Measurements from ENCODE around the gene STAT5B.
"Not testable (repeated sequence)": the region's sequence is repeated elsewhere in the genome, so short reads cannot be mapped to it uniquely, and the experiment has no call there.

The STAT5B gene

DNA sequence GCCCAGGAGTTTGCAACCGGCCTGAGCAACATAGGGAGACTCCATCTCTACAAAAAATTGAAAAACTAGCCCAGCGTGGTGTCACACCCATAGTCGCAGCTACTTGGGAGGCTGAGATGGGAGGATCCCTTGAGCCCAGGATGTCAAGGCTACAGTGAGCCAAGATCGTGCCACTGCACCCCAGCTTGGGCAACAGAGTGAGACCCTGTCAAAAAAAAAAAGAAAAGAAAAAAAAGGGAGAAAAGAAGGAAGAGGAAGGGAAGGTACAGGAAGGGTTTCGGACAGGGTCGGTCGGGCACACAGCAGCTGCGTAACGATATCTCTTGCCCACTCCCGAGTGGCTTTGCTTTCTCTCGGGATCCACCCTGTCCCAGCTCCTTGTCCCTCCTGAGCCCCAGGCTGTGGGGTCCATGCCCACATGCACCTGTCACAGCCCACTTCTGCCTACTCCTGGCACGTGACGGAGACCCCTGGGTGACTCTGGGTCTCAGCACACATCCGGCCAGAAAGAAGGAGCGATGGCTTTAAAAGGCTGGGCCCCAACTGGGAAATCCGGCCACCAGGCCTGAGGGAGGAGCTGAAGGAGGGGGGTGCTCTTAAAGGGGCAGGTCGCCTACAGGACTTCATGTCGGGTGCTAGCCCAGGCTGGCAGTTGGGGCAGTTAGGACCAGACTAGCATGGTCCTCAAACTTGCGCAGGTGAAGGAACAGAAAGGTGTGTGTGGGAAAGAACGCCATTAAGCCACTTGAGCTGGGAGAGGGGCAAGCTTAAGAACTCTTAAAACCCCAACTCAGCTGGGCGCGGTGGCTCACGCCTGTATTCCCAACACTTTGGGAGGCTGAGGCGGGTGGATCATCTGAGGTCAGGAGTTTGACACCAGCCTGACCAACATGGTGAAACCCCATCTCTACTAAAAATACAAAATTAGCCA, 82.0 kb downstream of the STAT5B start, which contains the start of gene GHDC:
Gene GHDC, minus strand, starts transcription at position 526 of the 931 bp plus-strand sequence. CDS start 913 bp downstream, outside the sequence.
- peak; percentile 66 to 72 for DNase-seq (ENCODE audit: low read depth in 2 of 2)

DNA sequence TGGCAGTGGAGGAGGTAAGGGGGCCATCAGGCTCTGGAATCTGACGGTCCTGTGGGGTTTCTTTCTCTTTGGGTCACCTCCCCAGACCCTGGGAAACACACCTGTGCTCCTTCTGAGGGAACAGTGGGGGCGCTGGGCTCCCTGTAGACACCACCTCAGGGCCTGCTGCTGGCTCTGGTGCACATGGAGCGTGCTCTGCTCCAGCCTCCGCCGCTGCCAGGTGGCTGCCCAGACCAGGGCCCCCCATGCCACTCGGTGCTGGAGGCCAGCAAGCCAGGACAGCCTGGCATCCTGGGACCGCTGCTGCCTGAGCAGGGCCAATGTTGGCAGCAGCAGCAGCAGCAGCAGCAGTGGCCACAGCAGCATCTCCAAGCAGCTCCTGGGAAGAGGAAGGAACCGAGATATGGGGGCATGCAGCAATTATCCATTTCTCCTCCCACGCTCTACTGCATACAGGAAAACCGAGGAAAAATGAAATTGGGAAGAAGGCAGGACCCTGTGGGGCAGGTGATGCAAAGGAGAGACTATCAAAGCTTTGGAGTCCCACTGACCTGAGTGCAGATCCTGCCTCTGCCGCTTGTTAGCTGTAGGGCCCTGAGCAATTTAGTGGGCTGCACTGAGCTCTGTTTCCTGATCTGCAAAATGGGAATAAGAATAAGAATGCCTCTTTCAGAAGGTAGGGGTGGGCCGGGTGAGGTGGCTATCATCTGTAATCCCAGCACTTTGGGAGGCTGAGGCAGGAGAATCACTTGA, 82.8 kb downstream of the STAT5B start:
- no peak for DNase-seq (ENCODE audit: low read depth in 2 of 2)

- DNase-seq (ENCODE audit: low read depth in 2 of 2), result no peak
Measured at GRCh38 chr17:42192189-42193126, 83.7 kb downstream of the STAT5B start.

GRCh38 chr17:42191275-42191608, 84.9 kb downstream of the STAT5B start:
- no peak for DNase-seq (ENCODE audit: low read depth in 2 of 2)

DNA sequence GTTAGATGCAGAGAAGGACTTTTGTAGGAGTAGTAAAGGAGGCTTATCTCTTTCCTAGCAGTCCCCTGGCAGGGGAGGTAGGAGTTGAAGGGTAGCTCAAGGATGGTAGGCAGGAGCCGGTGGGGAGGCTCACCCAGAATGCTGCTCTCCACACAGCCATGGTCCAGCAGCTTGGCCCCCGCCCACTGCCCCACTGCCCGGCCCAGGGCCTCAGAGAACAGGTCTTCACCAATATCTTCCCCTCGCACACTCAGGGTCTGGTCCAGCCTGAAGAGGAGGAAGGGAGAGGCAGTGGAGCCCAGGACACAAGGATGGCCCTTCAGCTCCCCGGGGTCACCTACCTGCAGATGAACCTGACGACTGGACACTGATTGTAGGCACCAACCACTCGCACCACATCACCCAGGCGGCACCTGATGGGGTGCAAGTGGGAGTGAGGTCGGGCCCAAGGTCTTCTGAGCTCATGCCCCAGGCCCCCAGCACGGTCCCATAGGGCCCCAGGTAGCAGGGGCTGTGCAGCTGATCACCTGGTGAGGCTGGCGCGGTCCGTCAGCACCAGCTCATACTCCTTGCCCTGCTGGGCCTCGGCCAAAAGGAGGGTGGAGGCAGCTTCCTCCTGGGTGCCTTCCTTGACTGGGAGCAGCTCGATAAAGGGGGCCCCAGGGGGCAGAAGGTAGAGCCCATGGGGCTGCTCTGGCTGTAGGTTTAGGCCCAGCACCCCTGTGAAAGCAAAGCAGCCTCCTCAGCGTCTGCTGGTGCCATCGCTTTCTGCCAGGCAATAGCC, 85.5 kb downstream of the STAT5B start:
- DNase-seq (ENCODE audit: low read depth in 2 of 2), result no peak

- DNase-seq (ENCODE audit: low read depth in 2 of 2), result no peak
Measured at GRCh38 chr17:42189651-42189965, 86.6 kb downstream of the STAT5B start.

DNA sequence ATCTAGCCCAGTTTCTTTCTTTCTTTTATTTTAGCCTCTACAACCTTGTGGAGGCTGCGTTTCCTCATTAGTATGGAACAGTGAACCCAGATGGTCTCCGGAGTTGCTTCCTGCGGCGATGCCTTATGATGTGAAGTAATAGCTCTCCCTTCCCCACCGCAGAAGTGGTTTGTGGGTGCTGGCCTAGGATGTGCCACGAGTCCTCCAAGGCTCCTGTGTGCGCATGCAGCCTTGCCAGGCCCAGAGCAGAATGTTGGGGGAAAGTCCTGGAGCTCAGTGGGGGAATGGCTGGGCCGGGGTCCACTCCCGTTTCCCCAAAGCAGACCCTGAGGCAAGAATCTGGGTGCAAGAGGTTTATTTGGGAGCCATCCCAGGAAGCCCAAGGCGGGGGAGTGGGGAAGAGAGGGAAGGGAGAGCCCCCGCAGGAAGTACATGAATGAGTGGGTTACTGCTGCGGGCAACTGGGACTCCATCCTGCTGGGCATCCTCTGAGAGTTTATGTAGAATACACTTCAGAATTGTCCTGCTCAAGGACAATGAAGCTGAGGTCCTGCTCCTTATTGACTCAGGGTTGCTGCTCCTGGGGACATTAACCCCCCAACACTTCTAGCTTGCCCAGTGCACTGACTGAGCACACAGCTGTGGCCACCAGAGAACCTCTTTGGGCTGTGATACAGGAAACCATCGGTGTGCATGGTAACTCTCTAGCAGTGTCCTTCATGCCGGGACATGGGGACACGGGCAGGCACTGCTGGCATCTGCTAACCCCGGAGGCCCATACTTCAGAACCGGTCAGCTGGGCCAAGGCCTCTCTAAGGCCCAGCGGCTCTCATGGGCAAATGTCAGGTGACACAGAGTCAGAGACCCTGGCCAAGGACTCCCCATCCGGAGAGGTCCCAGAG, 87.2 kb downstream of the STAT5B start:
- no peak for DNase-seq (ENCODE audit: low read depth in 2 of 2)

DNA sequence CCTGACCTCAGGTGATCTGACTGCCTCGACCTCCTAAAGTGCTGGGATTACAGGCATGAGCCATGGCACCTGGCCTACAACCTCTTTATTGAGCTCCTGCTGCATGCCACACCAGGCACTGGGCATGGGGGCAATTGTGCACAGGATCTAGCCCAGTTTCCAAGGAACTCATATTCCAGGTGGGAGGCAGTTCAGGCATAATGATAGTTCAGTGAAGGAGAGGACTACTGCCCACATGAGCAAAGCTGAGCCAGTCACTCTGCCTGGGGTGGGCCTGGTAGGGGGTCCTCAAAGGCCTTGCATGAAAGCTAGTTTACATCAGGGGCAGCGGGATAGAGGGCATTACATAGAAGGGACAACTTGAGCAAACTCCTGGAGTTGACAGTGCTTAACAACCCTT, 88.4 kb downstream of the STAT5B start:
- no peak for DNase-seq (ENCODE audit: low read depth in 2 of 2)

- DNase-seq (ENCODE audit: low read depth in 2 of 2), result not testable (repeated sequence)
Measured at GRCh38 chr17:42186191-42186590, 90.0 kb downstream of the STAT5B start.

GRCh38 chr17:42185621-42185930, 90.6 kb downstream of the STAT5B start:
- no peak for DNase-seq (ENCODE audit: low read depth in 2 of 2)

DNA sequence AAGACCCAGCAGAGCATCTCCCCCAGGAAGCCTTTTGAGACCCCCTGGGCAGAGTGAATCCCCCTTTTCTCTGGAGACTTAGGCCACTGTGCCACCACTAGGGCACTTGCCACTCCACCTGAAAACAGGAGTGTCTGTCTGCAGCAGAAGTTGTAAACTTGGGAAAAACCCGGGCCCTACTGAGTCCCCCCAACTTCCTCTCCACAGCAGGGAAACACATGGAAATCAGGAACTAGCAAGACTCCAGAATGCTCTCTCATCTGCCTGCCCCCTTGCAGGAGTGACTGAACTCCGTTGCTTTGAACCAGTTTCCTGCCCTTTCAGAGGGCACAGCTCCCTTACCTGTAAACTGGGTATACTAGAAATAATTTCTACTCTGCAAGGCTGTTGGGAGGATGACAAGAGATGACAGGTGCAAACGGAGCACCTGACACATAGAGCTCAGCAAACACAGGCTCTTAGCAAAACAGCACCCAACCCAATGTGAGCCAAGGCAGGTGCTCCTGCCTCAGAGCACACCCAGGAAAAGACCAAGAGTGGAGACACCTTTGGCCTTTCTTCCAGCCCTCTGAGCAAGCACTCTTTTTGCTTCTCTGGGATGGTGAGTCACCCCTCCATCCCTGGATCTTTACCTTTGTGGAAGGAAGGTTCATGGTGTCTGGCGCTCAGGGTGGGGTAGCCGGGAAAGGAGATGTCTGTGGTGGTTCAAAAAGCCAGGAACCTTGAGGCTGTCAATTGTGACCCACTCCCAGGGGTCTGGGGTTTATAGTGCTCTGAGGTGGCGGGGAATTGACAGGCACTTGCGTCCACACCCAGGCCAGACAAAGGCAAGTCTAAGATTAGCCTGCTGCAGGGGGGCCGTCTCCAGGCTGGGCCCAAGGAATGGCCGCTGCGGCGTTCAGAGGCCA, 91.2 kb downstream of the STAT5B start, which contains the start of gene HCRT:
Gene HCRT, minus strand, starts transcription at position 740 of the 908 bp plus-strand sequence. Its CDS starts 87 bp downstream, at position 653.
- DNase-seq (ENCODE audit: low read depth in 2 of 2), result no peak

- DNase-seq (ENCODE audit: low read depth in 2 of 2), result peak; percentile 59 to 70
Measured at GRCh38 chr17:42183741-42184711, 92.2 kb downstream of the STAT5B start.

DNA sequence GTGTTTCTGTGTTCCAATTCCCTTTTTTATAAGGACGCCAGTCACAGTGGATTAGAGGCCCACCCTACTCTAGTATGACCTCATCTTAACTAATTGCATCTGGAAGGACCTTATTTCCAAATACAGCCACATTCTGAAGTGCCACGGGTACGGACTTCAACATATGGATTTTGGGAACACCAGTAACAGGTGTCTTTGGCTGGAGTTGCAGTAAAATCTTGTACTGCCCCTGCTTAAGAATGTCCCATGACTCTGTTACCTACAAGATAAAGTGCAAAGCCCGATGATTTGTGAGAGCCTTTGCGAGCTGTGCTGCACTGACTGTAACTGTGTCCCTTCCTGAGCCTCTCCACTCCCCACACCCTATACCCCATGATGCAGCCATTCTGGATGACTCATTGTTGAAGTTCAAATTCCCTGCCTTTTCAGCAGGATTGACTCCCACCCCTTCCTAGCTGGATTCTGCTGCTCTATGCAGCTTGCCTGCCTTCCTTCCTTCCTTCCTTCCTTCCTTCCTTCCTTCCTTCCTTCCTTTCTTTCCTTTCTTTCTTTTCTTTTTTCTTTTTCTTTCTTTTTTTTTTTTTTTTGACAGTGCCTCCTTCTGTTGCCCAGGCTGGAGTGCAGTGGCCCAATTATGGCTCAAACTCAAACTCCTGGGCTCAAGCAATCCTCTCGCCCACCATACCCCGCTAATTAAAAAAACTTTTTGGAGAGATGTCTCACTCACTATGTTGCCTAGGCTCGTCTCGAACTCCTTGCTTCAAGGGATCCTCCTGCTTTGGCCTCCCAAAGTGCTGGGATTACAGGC, 93.1 kb downstream of the STAT5B start:
- DNase-seq (ENCODE audit: low read depth in 2 of 2), result no peak

- no peak for DNase-seq (ENCODE audit: low read depth in 2 of 2)
Measured at GRCh38 chr17:42181851-42182207, 94.4 kb downstream of the STAT5B start.

DNA sequence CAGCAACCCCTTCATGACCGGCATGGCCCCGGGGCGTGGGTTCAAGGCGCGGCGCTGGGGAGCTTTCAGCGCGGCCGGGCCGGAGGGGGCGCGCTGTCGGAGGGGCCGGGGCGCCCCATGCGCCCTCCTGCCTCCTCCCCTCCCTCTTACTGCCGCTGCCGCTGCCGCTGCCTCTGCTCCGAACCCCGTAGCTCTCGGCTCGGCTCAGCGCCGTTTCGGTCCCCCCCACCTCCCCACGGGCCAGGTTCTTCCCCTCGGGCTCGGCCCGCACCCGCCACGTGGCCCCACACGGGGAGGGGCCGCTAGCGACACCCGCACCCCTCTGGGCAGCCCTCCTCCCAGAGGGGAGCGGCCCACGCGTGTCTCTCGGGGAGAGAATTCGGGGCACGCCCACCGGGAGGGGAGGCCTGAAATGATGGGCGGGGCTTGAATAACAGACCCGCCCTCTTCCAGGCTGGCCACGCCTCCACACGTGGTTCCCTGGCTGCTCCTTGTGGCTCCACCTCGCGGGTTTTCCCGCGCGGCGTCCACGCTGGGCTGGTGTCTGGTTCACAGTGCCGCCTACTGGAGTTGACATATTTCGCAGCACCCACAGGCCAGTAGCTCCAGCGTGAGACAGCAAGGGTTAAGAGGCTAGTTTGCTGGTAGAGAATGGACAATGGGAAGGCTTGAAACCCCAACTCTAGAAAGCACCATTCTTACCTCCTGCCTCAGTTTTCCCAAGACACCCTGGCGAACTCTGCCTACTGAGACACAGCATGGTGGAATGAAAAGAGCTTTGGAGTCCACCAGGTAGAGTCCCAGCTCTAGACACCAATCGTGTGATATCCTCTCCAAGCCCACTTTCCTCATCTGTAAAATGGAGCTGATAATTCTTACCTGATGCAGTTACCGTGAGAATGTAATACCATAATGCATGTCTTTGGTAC, 95.0 kb downstream of the STAT5B start, which contains the start of gene KCNH4:
Gene KCNH4, minus strand, starts transcription at position 221 of the 929 bp plus-strand sequence. Its CDS starts 197 bp downstream, at position 24.
- peak; percentile 78 to 87 for DNase-seq (ENCODE audit: low read depth in 2 of 2)

Data from stimulated activated CD4-positive, alpha-beta T cell treated with anti-CD3 and anti-CD28 coated beads, Interleukin-12 subunit alpha, Interleukin-12 subunit beta, amount 100 ng/mL, for 24 hours (primary cell).